Tibial nerve (tissue), 4 donors: ENCODE results near the gene ARMS2.

ENCODE experiments used
- EP300 ChIP-seq, 2 donors: sonication (generic); formaldehyde crosslinking; IDR thresholded peaks; one replicate each; pipeline ENCODE4 v1.6.1; 2017; ENCODE audit warnings: antibody characterized with exemption in 2 of 2, mild to moderate bottlenecking in 1 of 2
- POLR2A ChIP-seq, 2 donors: fragments of 450-650 bp; IDR thresholded peaks; one replicate each; pipeline ENCODE4 v1.6.1; 2017; ENCODE audit warnings: antibody characterized with exemption in 2 of 2, mild to moderate bottlenecking in 2 of 2, moderate library complexity in 2 of 2
- TF ChIP-seq, protein P1 (sequence below), 5 experiments: fragments of 200-600 bp in 3 of 5; fragments of 450-650 bp in 2 of 5; sonication (generic) in 3 of 5; IDR thresholded peaks; one replicate each; pipeline ENCODE4 v1.5.1; 2016 to 2019; ENCODE audit warnings: antibody characterized with exemption in 5 of 5, mild to moderate bottlenecking in 3 of 5, moderate library complexity in 2 of 5

DNA sequence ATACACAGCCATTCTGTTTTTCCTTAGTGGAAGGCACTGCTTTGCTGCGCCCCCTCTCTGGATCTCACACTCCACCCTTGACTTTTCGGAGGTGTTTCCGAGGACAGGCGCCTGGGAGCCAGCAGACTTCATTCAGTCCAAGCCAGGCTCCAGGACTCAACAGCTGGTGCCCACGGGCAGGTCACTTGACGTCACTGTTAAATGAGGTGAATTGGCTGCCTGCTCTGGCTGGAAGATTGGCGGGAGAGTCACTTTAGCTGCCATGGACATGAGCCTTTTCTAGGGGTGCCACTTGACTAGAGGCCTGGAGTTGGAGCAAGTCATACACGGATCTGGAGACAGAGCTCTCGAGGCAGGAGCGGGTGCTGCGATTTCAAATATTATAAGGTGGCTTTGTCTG lies 10.1 kb downstream of the ARMS2 start:
- TF ChIP-seq, protein P1, sequence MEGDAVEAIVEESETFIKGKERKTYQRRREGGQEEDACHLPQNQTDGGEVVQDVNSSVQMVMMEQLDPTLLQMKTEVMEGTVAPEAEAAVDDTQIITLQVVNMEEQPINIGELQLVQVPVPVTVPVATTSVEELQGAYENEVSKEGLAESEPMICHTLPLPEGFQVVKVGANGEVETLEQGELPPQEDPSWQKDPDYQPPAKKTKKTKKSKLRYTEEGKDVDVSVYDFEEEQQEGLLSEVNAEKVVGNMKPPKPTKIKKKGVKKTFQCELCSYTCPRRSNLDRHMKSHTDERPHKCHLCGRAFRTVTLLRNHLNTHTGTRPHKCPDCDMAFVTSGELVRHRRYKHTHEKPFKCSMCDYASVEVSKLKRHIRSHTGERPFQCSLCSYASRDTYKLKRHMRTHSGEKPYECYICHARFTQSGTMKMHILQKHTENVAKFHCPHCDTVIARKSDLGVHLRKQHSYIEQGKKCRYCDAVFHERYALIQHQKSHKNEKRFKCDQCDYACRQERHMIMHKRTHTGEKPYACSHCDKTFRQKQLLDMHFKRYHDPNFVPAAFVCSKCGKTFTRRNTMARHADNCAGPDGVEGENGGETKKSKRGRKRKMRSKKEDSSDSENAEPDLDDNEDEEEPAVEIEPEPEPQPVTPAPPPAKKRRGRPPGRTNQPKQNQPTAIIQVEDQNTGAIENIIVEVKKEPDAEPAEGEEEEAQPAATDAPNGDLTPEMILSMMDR (IDR thresholded peaks at IDR 0.05): no peak
- no peak for TF ChIP-seq POLR2A (IDR thresholded peaks at IDR 0.05)
- TF ChIP-seq EP300 (IDR thresholded peaks at IDR 0.05): no peak
